Measurements from ENCODE around the gene TESMIN.

The TESMIN gene

DNA sequence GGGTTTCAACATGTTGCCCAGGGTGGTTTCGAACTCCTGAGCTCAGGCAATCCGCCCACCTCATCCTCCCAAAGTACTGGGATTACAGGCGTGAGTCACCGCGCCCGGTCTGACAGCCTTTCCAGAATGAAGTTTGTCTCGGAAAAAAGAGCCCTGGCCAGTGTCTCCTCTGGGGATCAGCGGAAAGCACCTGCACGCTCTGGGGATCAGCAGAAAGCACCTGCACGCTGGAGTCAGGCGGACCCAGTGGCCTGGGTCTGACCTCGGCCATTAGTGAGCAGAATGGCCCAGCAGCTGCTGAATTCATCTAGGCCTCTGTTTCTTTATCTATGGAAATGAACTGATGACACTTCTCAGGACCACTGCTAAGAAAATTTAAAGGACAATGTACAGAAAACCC, 10.5 kb upstream of the TESMIN start:
- no peak for DNase-seq (ENCODE audit: low spot score)

DNA sequence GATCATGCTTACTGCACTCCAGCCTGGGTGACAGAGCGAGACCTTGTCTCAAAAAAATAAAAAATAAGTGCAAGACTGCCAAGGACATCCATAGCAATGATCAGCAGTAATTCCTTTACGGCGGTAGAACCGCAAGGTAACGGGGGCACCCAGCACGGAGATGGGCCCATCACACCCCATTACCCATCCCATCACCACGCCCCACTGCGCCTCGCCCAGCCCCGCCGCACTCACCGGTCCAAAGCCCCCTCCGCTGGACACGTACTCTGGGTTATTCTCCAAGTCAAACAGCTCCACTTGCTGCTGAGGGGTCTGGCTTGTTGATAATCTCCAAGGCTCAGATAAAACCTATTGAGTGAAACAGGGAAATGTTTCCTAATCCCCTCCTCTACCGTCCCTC, 8.7 kb upstream of the TESMIN start:
- no peak for DNase-seq (ENCODE audit: low spot score)

GRCh38 chr11:68757711-68758110, 6.4 kb upstream of the TESMIN start:
- DNase-seq (ENCODE audit: low spot score): no peak

DNA sequence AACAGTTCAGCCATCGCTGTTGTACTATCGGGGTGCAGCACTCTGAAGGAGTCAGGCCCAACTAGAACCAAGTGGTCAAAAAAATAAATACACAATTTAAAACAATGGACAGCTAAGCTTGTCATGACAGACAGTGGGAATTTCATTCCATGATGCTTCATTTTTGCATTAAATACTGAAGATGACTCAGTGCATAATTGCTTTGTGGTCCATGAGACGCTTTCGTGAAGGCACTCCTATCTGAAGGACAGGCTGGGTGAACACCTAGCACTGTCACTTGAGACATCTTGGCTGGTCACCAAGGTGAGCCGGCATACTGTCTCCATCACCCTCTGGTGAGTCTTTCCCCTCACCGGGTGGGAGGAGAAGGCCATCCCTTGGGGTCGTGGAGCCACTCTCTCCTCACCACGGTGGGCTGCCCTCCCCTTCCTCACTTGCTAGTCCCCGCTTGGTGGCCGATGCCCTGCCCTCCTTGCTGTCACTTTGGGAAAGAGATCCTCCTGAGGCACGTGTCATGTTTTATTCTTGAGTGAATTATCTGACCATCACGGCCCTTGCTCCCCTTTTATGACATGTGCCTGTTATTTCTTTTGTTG, 4.9 kb upstream of the TESMIN start:
- no peak for DNase-seq (ENCODE audit: low spot score)

- DNase-seq (ENCODE audit: low spot score): no peak
These were observed 2.0 kb upstream of the TESMIN start for GRCh38 chr11:68753300-68753699.

DNA sequence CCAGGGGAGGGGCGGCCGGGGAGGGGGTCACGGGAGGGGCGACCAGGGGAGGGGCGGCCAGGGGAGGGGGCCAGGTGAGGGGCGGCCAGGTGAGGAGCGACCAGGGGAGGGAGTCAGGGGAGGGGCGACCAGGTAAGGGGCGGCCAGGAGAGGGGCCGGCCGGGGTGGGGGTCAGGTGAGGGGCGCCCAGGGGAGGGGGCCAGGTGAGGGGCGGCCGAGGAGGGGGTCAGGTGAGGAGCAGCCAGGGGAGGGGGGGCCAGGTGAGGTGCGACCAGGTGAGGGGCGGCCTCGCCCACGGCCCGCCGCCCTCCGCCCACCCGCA, 355 bp downstream of the TESMIN start:
- no peak for DNase-seq (ENCODE audit: low spot score)

GRCh38 chr11:68750195-68751003, 921 bp downstream of the TESMIN start:
- DNase-seq (ENCODE audit: low spot score): peak; percentile 72

DNA sequence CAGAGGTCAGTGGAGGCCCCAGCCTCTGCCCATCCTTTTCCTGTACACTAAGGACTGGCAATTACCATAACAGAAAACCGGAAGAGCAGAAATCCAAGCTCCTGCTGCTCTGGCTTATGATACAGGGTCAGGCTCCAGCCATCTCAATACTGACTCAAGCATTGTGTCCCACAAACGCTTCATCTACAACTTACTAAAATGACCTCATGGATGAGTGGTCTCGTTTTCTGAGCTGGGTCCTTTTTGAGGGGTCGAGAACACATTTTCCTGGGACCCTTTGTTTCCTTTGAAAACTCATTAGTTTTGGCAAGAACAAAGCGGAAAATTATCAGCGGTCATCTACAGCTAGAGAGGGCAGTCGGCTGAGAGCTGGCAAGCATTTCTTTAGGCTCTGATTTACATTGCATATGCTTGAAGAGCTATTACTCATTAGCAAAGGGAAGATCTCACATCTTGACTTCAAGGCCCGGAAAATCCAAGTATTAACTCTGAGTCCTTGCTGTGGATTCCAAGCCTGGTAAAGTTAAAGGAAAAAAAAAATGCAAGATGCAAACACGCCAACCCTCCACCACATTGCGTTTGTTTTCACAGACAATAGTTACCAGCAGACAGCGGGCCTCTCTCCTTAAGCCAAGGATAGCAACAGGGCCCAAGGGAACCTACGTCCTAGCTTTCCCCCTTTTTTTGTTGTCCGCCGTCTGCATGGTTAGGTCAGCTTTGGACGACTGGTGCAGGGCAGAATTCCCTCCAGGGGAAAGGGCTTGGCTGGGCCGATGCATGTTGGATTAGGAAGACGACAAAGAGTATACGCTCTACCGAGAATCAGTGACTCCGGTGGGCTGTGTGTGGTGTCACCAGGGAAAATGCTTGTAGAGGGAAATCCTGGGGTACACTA, 1.8 kb downstream of the TESMIN start:
- DNase-seq (ENCODE audit: low spot score): no peak

DNA sequence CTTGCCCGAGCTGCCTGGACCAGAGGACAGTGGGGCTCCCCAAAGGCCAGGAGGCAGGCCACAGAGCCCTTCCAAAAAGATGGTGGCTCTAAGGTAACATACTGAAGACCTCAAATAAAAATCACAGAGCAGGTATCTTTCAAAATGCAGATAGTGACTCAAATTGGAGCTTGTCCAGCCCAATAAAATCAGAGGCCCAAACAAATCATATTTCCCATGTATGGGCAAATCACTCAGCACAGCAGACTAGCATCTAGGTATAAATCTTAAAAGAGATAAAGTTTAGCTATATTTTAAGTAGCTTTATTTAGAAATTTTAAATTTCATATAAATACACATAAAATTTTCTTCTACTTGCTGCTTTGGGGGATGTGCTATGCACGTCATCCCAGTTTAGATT, 3.3 kb downstream of the TESMIN start:
- DNase-seq (ENCODE audit: low spot score): no peak

GRCh38 chr11:68743539-68743938, 7.8 kb downstream of the TESMIN start:
- no peak for DNase-seq (ENCODE audit: low spot score)

- peak; percentile 22 for DNase-seq (ENCODE audit: low spot score)
These were observed 9.9 kb downstream of the TESMIN start for GRCh38 chr11:68741463-68741862.

- DNase-seq (ENCODE audit: low spot score): no peak
These were observed 15.7 kb downstream of the TESMIN start for GRCh38 chr11:68735646-68736045.

- no peak for DNase-seq (ENCODE audit: low spot score)
These were observed 16.2 kb downstream of the TESMIN start for GRCh38 chr11:68735125-68735524.

- peak; percentile 10 for DNase-seq (ENCODE audit: low spot score)
These were observed 17.2 kb downstream of the TESMIN start for GRCh38 chr11:68734111-68734510.

- DNase-seq (ENCODE audit: low spot score): no peak
These were observed 23.5 kb downstream of the TESMIN start for GRCh38 chr11:68727783-68728182.

GRCh38 chr11:68724293-68724692, 27.0 kb downstream of the TESMIN start:
- no peak for DNase-seq (ENCODE audit: low spot score)

GRCh38 chr11:68722143-68722542, 29.2 kb downstream of the TESMIN start:
- DNase-seq (ENCODE audit: low spot score): no peak

DNA sequence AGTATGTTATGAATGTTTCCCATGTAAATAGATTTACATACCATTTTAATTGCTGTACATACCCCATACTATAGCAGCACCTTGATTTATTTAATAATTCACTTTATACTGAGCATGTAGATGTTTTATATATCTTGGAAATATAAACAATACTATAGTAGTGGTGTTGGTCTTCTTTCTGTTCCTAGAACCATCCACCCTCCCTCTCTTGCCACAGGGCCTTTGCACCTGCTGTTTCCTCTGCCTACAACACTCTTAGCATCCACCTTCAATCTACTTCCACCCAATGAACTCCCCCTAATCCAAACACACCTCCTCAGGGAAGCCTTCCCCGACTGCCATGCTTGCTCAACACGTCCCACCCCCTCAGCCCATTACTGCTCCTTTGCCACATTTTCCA, 30.2 kb downstream of the TESMIN start:
- DNase-seq (ENCODE audit: low spot score): no peak

GRCh38 chr11:68715456-68716122, 35.7 kb downstream of the TESMIN start:
- DNase-seq (ENCODE audit: low spot score): no peak

GRCh38 chr11:68714060-68714856, 37.1 kb downstream of the TESMIN start:
- no peak for DNase-seq (ENCODE audit: low spot score)

- DNase-seq (ENCODE audit: low spot score): no peak
These were observed 40.2 kb downstream of the TESMIN start for GRCh38 chr11:68711114-68711513.

GRCh38 chr11:68710409-68710808, 40.9 kb downstream of the TESMIN start:
- no peak for DNase-seq (ENCODE audit: low spot score)
